GM19452 (cell line): Measurements from ENCODE around the gene SPSB4.
"Not testable (repeated sequence)": the region's sequence is repeated elsewhere in the genome, so short reads cannot be mapped to it uniquely, and the experiment has no call there.

ENCODE experiments used
- ATAC-seq: cut with Tn5 transposase; IDR thresholded peaks from one replicate; pipeline ENCODE4 v1.9.1; 2021; ENCODE audit not compliant: unreplicated experiment

The SPSB4 gene

GRCh38 chr3:141050576-141051442 lies at the start of gene SPSB4:
Gene SPSB4 (plus strand): TSS chr3:141051347. CDS start chr3:141066105, 14,758 bp downstream.
- ATAC-seq = no peak

DNA sequence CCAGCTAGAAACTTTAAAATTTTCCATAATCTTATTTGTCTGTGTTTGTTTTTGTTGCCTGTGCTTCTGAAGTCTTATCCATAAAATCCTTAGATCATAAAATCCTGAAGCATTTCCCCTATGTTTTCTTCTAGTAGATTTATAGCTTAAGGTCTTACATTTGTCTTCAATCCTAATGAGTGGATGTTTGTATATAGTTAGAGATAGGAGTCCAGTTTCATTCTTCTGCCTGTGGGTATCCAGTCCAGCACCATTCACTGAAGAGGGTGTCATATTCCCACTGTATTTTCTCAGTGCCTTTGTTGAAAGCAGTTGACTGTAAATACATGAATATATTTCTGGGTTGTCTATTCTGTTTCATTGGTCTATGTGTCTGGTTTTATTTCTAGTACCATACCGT lies 44.8 kb upstream of the SPSB4 start:
- ATAC-seq = no peak

DNA sequence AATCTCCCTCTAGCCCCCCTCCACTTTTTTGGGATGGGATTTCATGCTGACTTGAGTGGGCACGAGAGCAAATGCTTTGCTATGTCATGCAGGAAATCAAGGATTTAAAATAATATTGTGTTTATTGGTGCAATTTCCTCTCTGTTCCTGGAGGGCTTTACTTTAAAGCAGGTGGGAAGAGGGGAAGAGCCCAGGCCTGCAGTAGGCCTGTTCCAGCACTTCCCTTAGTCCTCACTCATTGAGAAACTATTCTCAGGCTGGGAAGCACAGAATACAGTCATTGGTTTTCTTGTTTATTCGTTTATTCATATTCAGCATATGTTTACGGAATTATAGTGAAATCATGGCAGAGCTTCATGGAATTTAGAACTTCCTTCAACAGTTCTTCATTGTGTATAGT lies 41.7 kb upstream of the SPSB4 start:
- no peak for ATAC-seq

- ATAC-seq = peak; percentile 69
Measured at GRCh38 chr3:141011232-141011996, 39.7 kb upstream of the SPSB4 start.

DNA sequence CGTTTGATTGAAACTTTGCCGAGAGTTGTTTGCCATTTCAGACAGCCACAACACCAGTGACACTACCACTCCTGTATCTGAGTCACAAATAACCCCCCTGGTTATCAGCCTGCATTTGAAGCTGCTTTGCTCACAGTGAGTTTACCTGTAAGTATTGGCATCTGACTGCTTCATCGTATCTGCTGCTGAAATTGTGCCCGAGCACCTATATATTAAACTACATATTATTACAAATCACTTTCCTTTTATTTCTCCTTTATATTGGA lies 39.2 kb upstream of the SPSB4 start:
- no peak for ATAC-seq

DNA sequence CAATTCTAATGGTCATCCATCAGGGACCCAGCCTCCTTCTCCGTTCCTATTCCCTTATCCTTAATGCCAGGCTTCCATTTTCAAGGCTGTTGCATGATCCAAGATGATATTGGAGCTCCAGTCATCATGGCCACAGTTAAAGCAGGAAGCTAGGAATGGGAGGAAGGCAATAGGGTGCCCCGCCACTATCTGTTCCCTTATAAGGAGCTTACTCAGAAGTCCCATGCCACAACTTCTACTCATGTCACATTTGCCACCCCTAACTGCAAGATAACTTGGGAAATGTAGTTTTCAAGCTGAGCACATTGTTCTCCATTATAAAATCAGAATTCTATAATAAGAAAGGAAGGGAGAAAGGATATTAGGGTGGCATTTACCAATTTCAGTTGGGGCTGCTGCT lies 38.6 kb upstream of the SPSB4 start:
- ATAC-seq = no peak

GRCh38 chr3:141015481-141015880 lies 35.7 kb upstream of the SPSB4 start:
- no peak for ATAC-seq

DNA sequence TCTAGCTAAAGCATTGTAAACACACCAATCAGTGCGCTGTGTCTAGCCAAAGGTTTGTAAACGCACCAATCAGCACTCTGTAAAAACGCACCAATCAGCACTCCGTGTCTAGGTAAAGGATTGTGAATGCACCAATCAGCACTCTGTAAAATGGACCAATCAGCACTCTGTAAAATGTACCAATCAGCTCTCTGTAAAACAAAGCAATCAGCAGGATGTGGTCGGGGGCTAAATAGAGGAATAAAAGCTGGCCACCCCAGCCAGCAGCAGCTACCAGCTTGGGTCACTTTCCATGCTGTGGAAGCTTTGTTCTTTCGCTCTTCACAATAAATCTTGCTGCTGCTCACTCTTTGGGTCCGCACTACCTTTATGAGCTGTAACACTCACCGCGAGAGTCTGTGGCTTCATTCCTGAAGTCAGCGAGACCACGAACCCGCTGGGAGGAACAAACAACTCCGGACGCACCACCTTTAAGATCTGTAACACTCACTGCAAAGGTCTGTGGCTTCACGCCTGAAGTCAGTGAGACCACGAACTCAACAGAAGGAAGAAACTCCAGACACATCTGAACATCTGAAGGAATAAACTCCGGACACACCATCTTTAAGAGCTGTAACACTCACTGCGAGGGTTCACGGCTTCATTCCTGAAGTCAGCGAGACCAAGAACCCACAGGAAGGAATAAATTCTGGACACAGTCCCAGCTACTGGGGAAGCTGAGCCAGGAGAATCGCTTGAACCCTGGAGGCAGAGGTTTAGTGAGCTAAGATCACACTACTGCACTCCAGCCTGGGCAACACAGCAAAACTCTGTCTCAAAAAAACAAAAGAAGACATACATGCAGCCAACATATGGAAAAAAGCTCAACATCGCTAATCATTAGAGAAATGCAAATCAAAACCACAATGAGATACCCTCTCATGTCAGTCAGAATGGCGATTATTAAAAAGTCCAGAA lies 33.5 kb upstream of the SPSB4 start:
- ATAC-seq = not testable (repeated sequence)

DNA sequence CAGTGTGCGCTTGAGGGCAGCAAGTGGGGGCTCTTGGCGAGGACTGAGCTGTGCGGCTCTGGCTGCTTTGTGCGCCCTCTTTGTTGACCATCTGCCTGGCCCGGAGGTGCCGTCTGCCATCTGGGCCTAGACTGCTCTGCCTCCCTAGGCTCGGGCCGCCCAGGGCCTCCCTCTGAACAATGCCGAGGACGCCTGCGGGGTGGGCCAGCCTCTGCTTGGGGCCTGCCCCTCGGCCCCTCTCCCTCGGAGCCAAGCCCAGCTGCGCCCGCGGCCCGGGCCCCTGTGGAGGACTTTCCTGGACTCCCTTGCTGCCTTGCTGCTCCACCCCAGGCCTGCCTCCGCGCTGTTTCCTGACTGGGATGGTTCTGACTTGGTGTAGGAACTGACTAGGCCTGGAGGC lies 31.9 kb upstream of the SPSB4 start:
- no peak for ATAC-seq

DNA sequence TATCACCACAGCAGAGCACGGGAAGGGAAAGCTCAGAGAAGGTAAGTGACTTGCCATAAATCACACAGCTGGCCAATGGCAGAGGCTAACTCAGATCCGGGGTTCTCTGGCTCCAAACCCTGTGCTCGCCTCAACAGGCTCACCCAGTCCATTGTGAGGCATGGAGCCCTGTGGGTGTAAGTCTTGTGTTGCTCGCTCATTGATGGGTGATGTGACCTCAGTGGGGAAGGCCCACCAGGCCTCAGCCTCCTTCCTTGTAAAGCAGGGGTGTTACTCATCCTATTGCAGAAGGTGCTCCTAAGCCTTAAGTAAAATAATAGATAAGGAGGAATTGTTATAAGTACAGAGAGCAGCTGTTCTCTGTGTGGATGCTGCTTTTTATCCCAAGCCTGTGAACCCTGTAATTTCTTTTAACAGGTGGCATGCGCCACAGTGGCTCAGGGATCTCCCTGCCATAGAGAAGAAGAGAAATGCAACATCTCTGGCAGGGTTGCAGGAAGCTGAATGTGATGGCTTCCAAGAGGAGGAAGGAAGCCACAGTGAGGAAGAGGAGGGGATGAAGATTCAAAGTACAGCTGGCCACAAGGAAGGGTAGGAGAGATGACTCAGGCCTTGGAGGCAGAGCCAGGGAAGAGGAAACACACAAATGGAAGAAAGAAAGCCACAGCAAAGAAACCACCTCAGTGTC lies 30.9 kb upstream of the SPSB4 start:
- ATAC-seq = no peak

- ATAC-seq = no peak
Measured at GRCh38 chr3:141021261-141021660, 29.9 kb upstream of the SPSB4 start.

DNA sequence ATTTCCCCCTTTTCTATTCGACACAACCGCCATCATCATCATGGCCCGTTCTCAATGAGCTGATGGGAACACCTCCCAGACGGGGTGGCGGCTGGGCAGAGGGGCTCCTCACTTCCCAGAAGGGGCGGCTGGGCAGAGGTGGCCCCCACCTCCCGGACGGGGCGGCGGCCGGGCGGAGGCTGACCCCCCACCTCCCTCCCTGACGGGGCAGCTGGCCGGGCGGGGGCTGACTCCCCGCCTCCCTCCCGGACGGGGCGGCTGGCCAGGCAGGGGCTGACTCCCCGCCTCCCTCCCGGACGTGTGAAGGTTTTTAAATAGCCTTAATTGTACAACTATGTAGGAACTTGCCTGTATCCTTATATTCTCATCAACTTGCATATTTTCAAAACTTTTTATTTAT lies 20.9 kb upstream of the SPSB4 start:
- no peak for ATAC-seq

DNA sequence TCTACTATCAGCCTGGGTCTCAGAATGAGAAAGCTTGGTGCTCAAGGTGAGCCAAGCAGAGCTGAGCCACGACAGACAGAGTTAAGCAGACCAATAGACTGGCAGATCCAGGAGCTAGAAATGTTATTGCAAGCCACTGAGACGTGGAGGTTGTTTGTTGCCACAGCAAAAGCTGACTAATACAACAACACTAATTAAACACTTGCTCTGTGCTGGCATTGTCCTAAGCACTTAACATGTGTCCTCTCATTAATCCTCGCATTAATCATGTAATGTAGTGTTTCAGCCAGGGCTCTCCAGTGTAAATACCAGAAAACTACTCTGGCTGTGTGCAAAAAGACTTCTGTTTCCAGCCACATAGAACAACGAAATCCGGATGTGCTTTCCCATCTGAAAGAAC lies 11.6 kb upstream of the SPSB4 start:
- no peak for ATAC-seq

- ATAC-seq = no peak
Measured at GRCh38 chr3:141044695-141045641, 6.2 kb upstream of the SPSB4 start.

DNA sequence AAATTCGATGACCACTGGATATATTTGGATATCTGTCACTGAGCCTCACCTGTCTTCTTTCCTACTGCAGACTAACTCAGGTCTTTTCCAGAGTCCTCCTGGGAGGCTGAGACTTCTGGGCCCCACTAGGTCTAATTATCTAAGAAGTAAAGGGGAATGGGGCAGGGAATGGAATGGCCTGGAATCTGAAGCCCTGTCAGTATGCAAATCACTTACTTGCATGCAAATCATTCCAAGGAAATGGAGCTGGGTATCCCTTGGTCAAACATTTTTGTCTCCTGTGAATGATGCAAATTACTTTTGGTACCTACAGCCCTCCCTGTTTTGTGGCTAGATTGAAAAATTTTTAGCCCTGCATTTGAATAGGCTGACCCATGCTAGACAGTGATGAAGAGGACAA lies 5.3 kb upstream of the SPSB4 start:
- no peak for ATAC-seq

- ATAC-seq = no peak
Measured at GRCh38 chr3:141047168-141047567, 4.0 kb upstream of the SPSB4 start.

DNA sequence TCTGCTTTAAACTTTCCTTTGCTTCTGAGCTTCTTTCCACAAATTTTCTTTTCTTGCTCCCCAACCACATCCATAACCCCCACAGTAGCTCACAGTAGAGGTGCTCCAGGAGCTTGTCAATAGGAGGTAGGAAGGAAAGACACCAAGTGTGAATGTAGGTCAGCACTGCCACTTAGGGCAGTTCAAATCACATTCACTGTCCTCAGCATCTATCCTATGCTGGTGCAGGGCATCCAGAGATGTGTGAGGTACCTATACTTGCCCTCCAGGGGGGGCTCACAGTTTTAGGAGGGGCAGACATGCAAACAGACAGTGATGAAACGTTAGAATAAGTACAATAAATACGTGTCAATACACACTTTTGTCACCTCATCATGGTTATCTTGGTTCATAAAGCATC lies 1.5 kb upstream of the SPSB4 start:
- ATAC-seq = no peak

DNA sequence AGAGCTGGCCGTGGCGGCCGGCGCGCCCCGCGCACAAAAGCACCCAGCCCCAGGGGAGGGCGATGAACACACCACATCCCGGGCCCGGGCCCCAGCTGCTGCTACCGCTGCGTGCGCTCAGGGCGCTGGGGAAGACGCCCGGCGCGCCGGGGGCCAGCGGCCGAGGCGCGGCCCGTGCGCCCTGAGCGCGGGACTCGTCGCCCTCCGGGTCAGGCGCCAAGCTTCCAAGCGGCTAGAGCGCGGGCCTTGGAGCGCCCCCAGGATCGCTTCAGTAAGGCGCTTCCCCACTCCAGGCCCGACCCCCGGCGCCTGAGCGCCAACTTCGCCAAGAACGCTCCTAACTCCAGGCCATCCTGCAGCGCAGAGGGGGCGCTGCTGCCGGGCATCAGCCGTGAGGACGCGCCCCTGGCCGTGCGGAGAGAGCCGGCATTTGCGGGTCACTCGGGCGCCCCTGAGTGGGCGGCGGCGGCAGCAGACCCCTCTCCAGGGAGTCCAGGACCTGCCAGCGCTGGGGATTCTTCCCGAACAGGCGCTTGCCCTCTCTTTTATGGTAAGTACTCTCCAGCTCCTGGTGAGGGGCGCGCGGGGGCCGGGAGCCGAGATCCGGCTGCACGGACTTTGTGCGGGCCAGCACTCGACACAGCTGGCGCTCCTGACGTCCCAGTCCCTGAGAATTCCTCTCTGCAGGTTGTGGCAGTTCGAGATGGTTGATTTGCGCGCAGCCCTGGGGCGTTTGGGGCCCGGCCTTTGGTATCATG lies 475 bp downstream of the SPSB4 start:
- no peak for ATAC-seq
